Activated CD4-positive, alpha-beta memory T cell treated with anti-CD3 and anti-CD28 coated beads for 36 hours (primary cell): ENCODE data around the gene MEX3D. TPM values are rescaled to one million over a fixed set of nuclear protein-coding genes. Genes with fewer than 3 reads are reported as not detected.
A peak's percentile ranks its signal among the peaks of the same experiment; 100 is the strongest.
"Not testable (repeated sequence)": the region's sequence is repeated elsewhere in the genome, so short reads cannot be mapped to it uniquely, and the experiment has no call there.

ENCODE experiments used
- CTCF ChIA-PET: fragments of 350-600 bp; sonication (Branson Sonifier 250); formaldehyde crosslinking; loops from one replicate; lab custom pipeline; 2021; ENCODE audit warnings: antibody characterized with exemption, inconsistent platforms; lab: Charles Lee
- POLR2A ChIA-PET: fragments of 350-600 bp; sonication (Branson Sonifier 250); formaldehyde crosslinking; loops from one replicate; lab custom pipeline; 2021; ENCODE audit warnings: antibody characterized with exemption; lab: Charles Lee
- DNase-seq: peaks from one replicate; pipeline ENCODE4 v3.0.0-alpha.2; 2020
- H3K27ac Mint-ChIP-seq: one replicate; pipeline ENCODE4 v1.8.0; 2021; ENCODE audit warnings: mixed read lengths
- H3K27me3 Mint-ChIP-seq: one replicate; pipeline ENCODE4 v1.8.0; 2021; ENCODE audit warnings: mixed read lengths
- H3K36me3 Mint-ChIP-seq: one replicate; pipeline ENCODE4 v1.8.0; 2021; ENCODE audit warnings: mixed read lengths
- H3K4me1 Mint-ChIP-seq: one replicate; pipeline ENCODE4 v1.8.0; 2021; ENCODE audit warnings: low read depth, mixed read lengths
- H3K4me3 Mint-ChIP-seq: one replicate; pipeline ENCODE4 v1.8.0; 2021; ENCODE audit warnings: mild to moderate bottlenecking, mixed read lengths
- H3K9me3 Mint-ChIP-seq: one replicate; pipeline ENCODE4 v1.8.0; 2021; ENCODE audit warnings: mixed read lengths
- intact Hi-C: fragments of 100-400 bp; cut with micrococcal nuclease; formaldehyde crosslinking; loops from one replicate; pipeline ENCODE4 v1.15.1; 2023
- total RNA-seq, 2 experiments: library from RNA; stranded (reverse); gene quantifications; one replicate each; pipeline ENCODE4 v1.2.3, GENCODE V29; 2021

The MEX3D gene
- total RNA-seq, 2 experiments from 2014 or later: 6.0 to 6.1 TPM

DNA sequence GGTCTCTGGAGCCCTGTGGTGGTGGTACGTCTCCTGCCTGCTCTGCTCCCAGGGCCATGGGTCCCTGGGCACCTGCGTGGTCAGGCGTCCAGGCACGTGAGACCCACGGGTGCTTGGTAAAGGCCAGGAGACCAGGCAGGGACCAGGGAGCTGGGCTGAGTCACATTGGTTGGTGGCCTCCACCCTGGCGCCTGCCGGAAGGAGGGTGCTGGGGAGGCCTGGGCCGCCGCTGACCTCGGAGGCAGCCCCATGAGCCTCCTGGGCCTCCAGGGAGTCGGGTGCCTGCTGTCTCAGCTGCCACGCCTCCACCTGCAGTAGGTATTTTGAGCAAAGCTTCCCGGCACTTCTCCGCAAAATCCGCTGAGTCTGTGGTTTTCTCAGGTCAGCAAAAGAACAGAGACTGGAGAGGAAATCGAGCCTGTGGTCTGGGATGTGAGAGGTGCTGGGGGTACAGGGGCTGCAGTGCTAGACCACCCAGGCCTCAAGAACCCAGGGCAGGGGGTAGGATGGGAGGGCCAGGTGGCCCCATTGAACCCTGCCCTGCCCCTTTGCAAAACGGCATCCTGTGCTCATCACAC is 47.8 kb downstream of the MEX3D start:
- no peak overlapping the region for H3K27ac Mint-ChIP-seq
- DNase-seq: no peak
- peaks cover 19% of the 10 kb centered on the region for H3K27me3 Mint-ChIP-seq
- peaks cover 7% of the 10 kb centered on the region for H3K4me1 Mint-ChIP-seq
- H3K9me3 Mint-ChIP-seq: no peaks in the 10 kb centered on the region
- no peak overlapping the region for H3K4me3 Mint-ChIP-seq
- ChIA-PET CTCF (no interaction called here), POLR2A (no interaction called here)
- H3K36me3 Mint-ChIP-seq: no peaks in the 10 kb centered on the region
- intact Hi-C loops: no loop called here

DNA sequence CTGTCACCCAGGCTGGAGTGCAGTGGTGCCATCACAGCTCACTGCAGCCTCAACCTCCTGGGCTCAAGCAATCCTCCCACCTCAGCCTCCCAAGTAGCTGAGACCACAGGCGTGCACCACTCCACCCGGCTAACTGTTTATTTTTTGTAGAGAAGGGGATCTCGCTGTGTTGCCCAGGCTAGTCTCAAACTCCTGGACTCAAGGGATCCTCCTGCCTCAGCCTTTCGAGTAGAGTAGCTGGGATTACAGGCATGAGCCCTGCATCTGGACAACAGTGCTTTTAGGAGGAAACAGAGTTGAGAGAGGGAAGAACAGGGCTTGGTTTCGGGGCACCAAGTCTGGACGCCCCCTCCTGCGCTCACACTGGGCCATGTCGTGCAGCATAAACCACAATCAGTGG is 48.3 kb downstream of the MEX3D start:
- H3K27ac Mint-ChIP-seq, H3K4me1 Mint-ChIP-seq, POLR2A ChIA-PET, intact Hi-C loops, DNase-seq, H3K9me3 Mint-ChIP-seq, H3K36me3 Mint-ChIP-seq, H3K4me3 Mint-ChIP-seq, CTCF ChIA-PET: not testable (repeated sequence)
- peaks cover 15% of the 10 kb centered on the region for H3K27me3 Mint-ChIP-seq

DNA sequence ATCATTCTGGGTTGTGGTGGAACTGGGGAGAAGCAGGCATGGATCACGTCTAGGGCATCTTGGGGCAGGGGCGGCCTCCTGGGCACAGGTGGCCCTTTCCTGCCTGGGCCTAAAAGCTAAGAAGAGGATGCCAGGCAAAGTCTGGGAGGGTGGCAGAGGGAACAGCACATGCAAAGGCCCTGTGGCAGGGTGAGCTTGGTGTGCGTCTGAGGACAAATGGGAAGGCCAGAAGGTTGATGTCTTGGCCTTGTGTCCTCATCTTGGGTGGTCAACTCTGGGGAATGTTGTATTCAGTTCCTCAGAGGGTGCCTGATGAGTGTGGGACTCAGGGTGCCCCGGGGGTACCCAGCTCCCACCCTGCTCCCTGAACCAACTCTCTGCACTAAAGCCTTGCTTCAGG is 49.7 kb downstream of the MEX3D start:
- Mint-ChIP-seq H3K36me3 (no peaks in the 10 kb centered on the region), H3K27me3 (peaks cover 10% of the 10 kb centered on the region), H3K9me3 (no peaks in the 10 kb centered on the region), H3K27ac (no peak overlapping the region), H3K4me1 (no peaks in the 10 kb centered on the region), H3K4me3 (no peak overlapping the region)
- DNase-seq: no peak
- POLR2A ChIA-PET: no interaction called here
- CTCF ChIA-PET: no interaction called here
- intact Hi-C loops: no loop called here

DNA sequence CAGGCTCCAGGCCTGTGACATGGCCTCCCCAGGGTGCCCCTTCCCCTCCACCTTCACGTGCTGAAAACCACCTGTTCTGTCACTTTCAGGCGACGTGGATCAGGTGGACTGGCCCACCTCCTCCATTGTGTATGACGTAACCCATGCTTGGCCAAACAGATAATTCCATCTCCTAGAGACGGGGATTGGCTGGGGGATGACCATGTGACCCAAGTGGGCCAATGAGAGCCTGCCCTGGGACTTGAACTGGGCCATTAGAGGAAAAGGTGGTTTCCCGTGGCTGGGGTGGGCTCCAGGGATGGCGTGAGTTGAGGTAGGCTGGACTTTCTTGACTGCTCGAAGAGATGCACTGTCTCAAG is 51.8 kb downstream of the MEX3D start:
- CTCF ChIA-PET: no interaction called here

DNA sequence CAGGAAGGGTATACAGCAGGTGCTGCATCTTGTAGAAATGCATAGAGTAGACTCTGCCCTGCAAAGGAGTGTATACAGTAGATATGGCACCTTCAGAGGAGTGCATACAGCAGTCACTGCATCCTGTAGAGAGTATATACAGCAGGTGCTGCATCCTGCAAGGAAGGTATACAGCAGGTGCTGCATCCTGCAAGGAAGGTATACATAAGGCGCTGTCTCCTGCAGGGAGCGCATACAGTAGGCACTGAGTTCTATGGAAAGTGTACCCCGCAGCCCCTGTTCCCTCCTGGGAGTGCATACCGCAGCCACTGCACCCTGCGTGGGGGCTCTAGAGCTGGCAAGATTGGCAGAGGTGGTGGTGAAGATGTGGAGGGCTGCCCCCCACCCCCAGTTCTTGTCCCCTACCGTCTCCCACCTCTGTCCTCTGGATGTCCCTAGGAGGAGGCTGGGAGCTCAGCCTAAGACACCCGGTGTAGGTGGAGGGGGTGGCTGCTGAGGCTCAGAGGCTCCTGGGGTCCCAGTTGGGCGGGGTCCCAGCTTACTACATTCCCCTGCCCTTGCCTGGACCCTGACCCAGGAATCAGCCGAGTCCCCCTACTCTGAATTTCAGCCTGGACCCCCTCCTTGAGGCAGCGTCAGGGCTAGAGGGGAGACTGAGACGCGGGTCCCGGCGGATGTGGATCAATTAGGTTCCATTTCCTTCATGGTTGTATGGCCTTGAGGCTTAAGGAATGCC is 53.0 kb downstream of the MEX3D start:
- CTCF ChIA-PET: interaction anchor here (0.9 kb wide), 2 partner anchors 71 to 271 kb away, joined by 3 read pairs; no protein-coding TSS in a partner anchor
- POLR2A ChIA-PET: no interaction called here
- no peaks in the 10 kb centered on the region for H3K36me3 Mint-ChIP-seq
- intact Hi-C loops: loop anchor here (5.0 kb wide), 3 partner anchors 38 to 238 kb away; partner anchors contain the start of genes C19orf25 and FAM174C
- no peak overlapping the region for H3K27ac Mint-ChIP-seq
- DNase-seq: no peak
- peaks cover 3% of the 10 kb centered on the region for H3K27me3 Mint-ChIP-seq
- H3K4me3 Mint-ChIP-seq: no peak overlapping the region
- H3K4me1 Mint-ChIP-seq: peaks cover 3% of the 10 kb centered on the region
- H3K9me3 Mint-ChIP-seq: no peaks in the 10 kb centered on the region

More for the DNA sequence above, 51.8 kb downstream of the MEX3D start:
- Mint-ChIP-seq H3K27ac (no peak overlapping the region), H3K36me3 (no peaks in the 10 kb centered on the region), H3K9me3 (no peaks in the 10 kb centered on the region), H3K4me1 (peaks cover 3% of the 10 kb centered on the region), H3K4me3 (no peak overlapping the region), H3K27me3 (peaks cover 3% of the 10 kb centered on the region)
- intact Hi-C loops: no loop called here
- DNase-seq: no peak
- POLR2A ChIA-PET: no interaction called here

DNA sequence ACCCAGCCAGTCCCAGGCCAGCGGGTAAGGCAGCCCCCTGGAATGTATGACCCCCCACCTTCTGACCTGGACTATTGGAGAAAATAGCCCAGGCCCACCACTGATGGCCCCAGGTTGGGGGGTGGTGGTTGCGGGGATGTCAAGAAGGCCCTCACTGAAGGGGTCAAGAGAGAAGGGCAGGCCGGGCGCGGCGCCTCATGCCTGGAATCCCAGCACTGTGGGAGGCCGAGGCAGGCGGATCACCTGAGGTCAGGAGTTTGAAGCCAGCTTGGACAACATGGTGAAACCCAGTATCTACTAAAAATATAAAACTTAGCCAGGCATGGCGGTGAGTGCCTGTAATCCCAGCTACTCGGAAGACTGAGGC is 53.8 kb downstream of the MEX3D start:
- peaks cover 3% of the 10 kb centered on the region for H3K4me1 Mint-ChIP-seq
- H3K27ac Mint-ChIP-seq: no peak overlapping the region
- H3K27me3 Mint-ChIP-seq: peaks cover 3% of the 10 kb centered on the region
- no peaks in the 10 kb centered on the region for H3K36me3 Mint-ChIP-seq
- no peak for DNase-seq
- peak overlapping the region; percentile 39 for H3K4me3 Mint-ChIP-seq
- ChIA-PET CTCF (interaction anchor here (0.5 to 0.9 kb wide), 3 partner anchors 64 to 270 kb away, joined by 3 to 4 read pairs (median 3); partner anchors contain the start of gene APC2), POLR2A (no interaction called here)
- intact Hi-C loops: loop anchor here (5.0 kb wide), 3 partner anchors 37 to 237 kb away; partner anchors contain the start of genes C19orf25 and FAM174C
- no peaks in the 10 kb centered on the region for H3K9me3 Mint-ChIP-seq

DNA sequence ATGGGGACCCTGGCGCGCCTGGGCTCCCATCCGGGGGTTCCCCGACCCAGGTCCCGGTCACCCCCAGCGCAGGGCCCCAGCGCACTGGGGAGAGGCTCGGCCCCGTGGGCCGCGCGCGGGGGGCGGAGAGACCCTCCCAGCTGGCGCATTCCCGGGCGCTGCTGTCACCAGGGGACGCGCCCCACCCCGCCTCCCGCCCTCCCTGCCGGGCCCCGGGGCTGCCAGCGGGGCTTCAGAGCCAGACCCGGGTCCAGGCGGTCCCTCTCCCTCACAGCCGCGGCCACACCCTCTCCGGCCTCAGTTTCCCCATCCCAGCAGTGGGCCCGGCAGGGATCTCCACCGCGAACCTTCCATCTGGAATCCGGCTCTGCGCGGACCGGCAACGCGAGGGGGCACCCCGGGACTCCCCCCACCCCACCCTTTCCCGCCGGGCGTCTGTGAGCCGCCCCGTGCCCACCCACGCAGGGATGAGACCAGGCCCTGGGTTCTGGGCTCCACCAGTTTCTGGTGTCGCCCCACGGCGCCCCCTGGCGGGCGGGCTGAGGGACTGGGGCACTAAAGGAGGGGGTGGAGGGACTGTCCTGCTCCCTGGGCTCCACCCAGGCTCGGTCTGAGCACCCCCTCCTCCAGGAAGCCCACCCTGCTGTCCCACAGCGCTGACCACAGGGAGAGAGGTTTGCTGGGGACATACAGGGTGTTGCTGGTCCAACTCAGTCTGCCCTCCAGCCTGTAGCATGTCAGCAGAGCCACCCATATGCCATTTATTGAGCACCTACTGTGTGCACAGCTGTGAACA is 54.4 kb downstream of the MEX3D start:
- intact Hi-C loops: loop anchor here (5.0 kb wide), 3 partner anchors 36 to 236 kb away; partner anchors contain the start of genes C19orf25 and FAM174C
- ChIA-PET POLR2A (interaction anchor here (0.6 kb wide), 1 partner anchor 27 kb away, joined by 3 read pairs; no protein-coding TSS in a partner anchor), CTCF (interaction anchor here (0.5 kb wide), 1 partner anchor 64 kb away, joined by 4 read pairs; the partner anchor contains the start of gene APC2)
- H3K27me3 Mint-ChIP-seq: peaks cover 3% of the 10 kb centered on the region
- no peaks in the 10 kb centered on the region for H3K36me3 Mint-ChIP-seq
- H3K4me1 Mint-ChIP-seq: peaks cover 4% of the 10 kb centered on the region
- H3K4me3 Mint-ChIP-seq: peak overlapping the region; percentile 39
- H3K9me3 Mint-ChIP-seq: no peaks in the 10 kb centered on the region
- peak; percentile 81 for DNase-seq
- H3K27ac Mint-ChIP-seq: no peak overlapping the region

DNA sequence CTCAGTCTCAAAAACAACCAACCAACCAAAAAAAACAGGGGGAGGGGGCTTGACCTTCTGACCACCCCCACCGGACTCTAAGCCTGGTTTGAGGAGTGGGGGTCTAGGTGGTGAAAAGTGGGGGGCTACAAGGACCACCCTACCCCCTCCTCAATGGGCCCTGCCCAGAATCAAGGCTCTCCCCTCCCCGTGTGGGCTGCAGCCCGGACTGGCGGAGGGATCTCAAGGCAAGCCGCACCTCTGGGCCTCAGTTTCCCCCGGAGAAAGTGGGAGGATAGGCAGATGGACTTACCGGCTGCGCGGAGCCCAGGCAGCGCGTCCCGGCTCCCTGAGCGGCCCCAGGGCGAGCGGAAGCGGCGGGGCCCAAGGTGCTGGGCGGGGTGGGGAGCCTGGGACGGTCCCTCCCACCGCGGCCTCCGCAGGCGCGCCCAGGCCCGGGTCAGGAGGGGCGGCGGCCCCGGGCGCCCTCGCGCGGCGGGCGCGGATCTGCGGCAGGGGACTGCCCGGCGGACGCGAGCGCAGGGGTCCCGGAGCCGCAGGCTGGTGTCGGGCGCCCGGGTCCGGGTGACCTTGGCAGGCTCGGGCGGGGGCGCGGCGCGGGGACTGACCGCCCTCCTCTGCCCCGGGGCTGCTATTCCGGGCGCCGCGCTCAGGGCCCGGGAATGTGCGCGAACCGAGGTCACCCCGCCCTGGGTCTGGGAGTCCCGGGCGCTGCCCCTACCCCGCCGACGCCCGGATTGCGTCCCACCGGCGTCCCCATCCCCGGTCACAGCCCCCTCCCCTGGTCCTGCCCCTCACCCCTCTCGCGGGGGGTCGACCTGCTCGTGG is 55.2 kb downstream of the MEX3D start, which contains the start of gene ADAMTSL5:
Gene ADAMTSL5 (minus strand): TSS at position 349 of the 828 bp plus-strand sequence. CDS start 2,076 bp downstream, outside the sequence.
- CTCF ChIA-PET: no interaction called here
- no peak within 1 kb of the TSS for H3K27ac Mint-ChIP-seq
- POLR2A ChIA-PET: no interaction called here
- peaks cover 6% of the 10 kb centered on the region for H3K4me1 Mint-ChIP-seq
- no peaks in the 10 kb centered on the region for H3K36me3 Mint-ChIP-seq
- H3K4me3 Mint-ChIP-seq: peak within 1 kb of the TSS; percentile 69
- intact Hi-C loops: loop anchor here (5.0 kb wide), 3 partner anchors 36 to 236 kb away; partner anchors contain the start of genes C19orf25 and FAM174C
- no peaks in the 10 kb centered on the region for H3K9me3 Mint-ChIP-seq
- H3K27me3 Mint-ChIP-seq: peaks cover 3% of the 10 kb centered on the region
- DNase-seq: peak; percentile 80

DNA sequence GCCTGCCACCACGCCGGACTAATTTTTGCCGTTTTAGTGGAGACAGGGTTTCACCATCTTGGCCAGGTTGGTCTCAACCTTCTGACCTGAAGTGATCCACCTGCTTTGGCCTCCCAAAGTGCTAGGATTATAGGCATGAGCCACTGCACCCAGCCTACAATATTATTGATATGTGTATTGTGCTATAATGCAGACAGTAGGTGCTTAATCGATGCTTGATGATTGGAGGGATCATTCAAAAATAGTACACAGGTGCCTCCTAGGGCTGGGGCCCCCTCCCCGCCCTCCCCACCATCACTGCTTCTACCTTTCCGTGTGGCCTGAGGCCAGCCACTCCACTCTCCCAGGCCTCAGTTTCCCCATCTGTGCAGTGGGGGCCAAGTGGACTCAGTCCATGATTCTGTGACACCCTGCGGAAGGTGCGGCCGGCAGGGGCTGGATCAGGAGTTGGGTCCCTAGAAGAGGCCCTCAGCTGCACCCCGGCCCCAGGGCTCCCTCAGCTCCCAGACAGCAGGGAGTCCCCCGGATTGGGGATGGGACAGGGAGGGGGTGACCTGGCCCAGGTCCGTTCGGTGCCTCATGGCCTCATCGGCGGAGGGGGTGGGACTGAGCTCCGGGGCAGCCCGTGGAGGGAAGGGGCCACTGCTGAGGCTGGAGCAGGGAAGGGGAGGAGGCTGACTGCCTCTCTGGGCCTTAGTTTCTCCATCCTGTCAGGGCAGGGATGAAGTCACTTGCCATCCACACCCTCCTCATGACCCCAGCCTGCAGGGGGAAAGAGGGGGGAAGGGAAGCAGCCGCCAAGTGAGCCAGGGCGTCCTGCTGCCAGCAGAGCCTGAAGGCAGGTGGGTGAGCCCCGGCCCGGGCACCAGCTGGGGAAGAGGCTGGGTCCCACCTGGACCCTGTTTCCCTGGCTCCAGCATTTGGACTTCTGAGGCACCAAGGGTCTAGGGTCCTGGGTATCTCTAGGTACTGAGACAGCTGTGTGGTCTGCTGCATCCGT is 56.5 kb downstream of the MEX3D start:
- intact Hi-C loops: loop anchor here (5.0 kb wide), 3 partner anchors 34 to 234 kb away; partner anchors contain the start of genes C19orf25 and FAM174C

DNA sequence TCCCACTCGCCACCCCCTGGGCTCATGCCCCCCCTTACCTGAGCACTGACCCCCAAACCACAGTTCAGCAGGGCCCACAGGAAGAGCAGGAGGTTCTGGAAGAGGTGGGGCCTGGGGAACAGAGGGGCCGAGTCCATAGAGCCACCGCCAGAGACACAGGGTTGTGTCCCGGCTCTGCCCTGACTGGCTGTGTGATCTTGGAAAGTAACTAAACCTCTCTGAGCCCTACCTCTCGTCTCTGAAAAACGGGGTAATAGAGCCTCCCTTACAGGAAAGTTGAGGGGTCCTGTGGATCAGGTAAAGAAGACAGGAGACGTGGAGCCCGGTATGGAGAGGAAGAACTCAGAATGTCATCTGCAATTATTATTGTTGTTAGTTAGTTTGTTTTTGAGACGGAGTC is 57.3 kb downstream of the MEX3D start:
- ChIA-PET POLR2A (no interaction called here), CTCF (no interaction called here)
- Mint-ChIP-seq H3K4me3 (no peak overlapping the region), H3K27ac (no peak overlapping the region), H3K4me1 (peaks cover 10% of the 10 kb centered on the region), H3K27me3 (peaks cover 1% of the 10 kb centered on the region), H3K9me3 (no peaks in the 10 kb centered on the region), H3K36me3 (no peaks in the 10 kb centered on the region)
- intact Hi-C loops: loop anchor here (5.0 kb wide), 3 partner anchors 34 to 234 kb away; partner anchors contain the start of genes C19orf25 and FAM174C
- DNase-seq: no peak

More for the DNA sequence above, 56.5 kb downstream of the MEX3D start:
- CTCF ChIA-PET: no interaction called here
- Mint-ChIP-seq H3K4me3 (peak overlapping the region; percentile 69), H3K27ac (no peak overlapping the region), H3K9me3 (no peaks in the 10 kb centered on the region), H3K4me1 (peaks cover 10% of the 10 kb centered on the region), H3K36me3 (no peaks in the 10 kb centered on the region), H3K27me3 (peaks cover 3% of the 10 kb centered on the region)
- POLR2A ChIA-PET: no interaction called here
- peak; percentile 19 for DNase-seq
